ENCODE measurements around the gene IL10RB.

GRCh38 chr21:33268393-33268736 is 2.2 kb downstream of the IL10RB start:
- no peak for TF ChIP-seq POLR2AphosphoS5 (IDR thresholded peaks at IDR 0.05; ENCODE audit: low read depth, low read length)
- TF ChIP-seq POLR2A (IDR thresholded peaks at IDR 0.05; ENCODE audit: low read depth, low read length) = no peak
- TF ChIP-seq TAF1 (IDR thresholded peaks at IDR 0.05; ENCODE audit: low read depth, low read length) = no peak
- no peak for TF ChIP-seq SPI1 (IDR thresholded peaks at IDR 0.05; ENCODE audit: low read depth, low read length)
- TF ChIP-seq POU2F2 (IDR thresholded peaks at IDR 0.05; ENCODE audit: low read depth, low read length) = no peak
